ENCODE measurements around the gene POLH. TPM values are rescaled to one million over a fixed set of nuclear protein-coding genes. Genes with fewer than 3 reads are reported as not detected.

Gene POLH
- total and polyA plus RNA-seq, 2 of the 4 experiments (the other 2 are of a cell fraction): 13.3 to 26.0 TPM

GRCh38 chr6:43647613-43648012 is 71.6 kb downstream of the POLH start:
- no peak overlapping the region for H3K18ac ChIP-seq (ENCODE audit: low read depth, low read length)
- no peak overlapping the region for H3K14ac ChIP-seq (replicated peaks; ENCODE audit: low read depth, low read length)
- H2AK9ac ChIP-seq (replicated peaks; ENCODE audit: low read depth, low read length, poor library complexity): no peak overlapping the region
- no peaks in the 10 kb centered on the region; the same call in 1 of the 2 replicates for H3K27me3 ChIP-seq (ENCODE audit: control insufficient read depth, insufficient read depth, low read length)
- no peak overlapping the region for H2BK5ac ChIP-seq (ENCODE audit: low read depth, low read length, poor library complexity, severe bottlenecking)
- no peak overlapping the region for H3K4me2 ChIP-seq (ENCODE audit: low read depth, low read length)
- TF ChIP-seq FOS (IDR thresholded peaks at IDR 0.05; ENCODE audit: low read depth, low read length): no peak
- no peak for TF ChIP-seq RCOR1 (IDR thresholded peaks at IDR 0.05; ENCODE audit: insufficient replicate concordance, low read length)
- TF ChIP-seq CEBPB (IDR thresholded peaks at IDR 0.05; ENCODE audit: low read depth, low read length): no peak
- no peak for TF ChIP-seq ELK1 (IDR thresholded peaks at IDR 0.05; ENCODE audit: borderline replicate concordance, low read depth, low read length)
- no peak for TF ChIP-seq RFX5 (IDR thresholded peaks at IDR 0.05; ENCODE audit: low read depth, low read length)
- no peak for TF ChIP-seq USF2 (IDR thresholded peaks at IDR 0.05; ENCODE audit: low read depth, low read length)
- no peak for TF ChIP-seq RAD21 (IDR thresholded peaks at IDR 0.05; ENCODE audit: low read length)
- intact Hi-C loops (cut with micrococcal nuclease) (no loop called here), dilution Hi-C loops (cut with HindIII; ENCODE audit: low sequenced_read_pairs, unreplicated experiment) (no loop called here), in situ Hi-C loops (cut with MboI; ENCODE audit: low sequenced_read_pairs) (no loop called here)
- no peak overlapping the region for H3K27ac ChIP-seq (ENCODE audit: insufficient read depth, low read length)
- H2BK15ac ChIP-seq (ENCODE audit: low read depth, low read length): no peak overlapping the region
- H3K36me3 ChIP-seq (ENCODE audit: control insufficient read depth, insufficient read depth, low read length): peaks cover 2% of the 10 kb centered on the region
- no peak overlapping the region for H2AFZ ChIP-seq (replicated peaks; ENCODE audit: low read length, poor library complexity)
- H4K5ac ChIP-seq (ENCODE audit: low read depth, low read length): no peak overlapping the region
- H2AK5ac ChIP-seq (ENCODE audit: low read depth, low read length): no peak overlapping the region
- no peaks in the 10 kb centered on the region for H3K9me3 ChIP-seq (ENCODE audit: control insufficient read depth, insufficient read depth, low read length)
- WGBS, 2 experiments (ENCODE audit: extremely low coverage in 2 of 2, insufficient read length in 1 of 2): no CpG with 5 or more reads among the region's 3 CpGs
- H2BK20ac ChIP-seq (ENCODE audit: low read depth, low read length): no peak overlapping the region
- no peak overlapping the region for H3K9ac ChIP-seq (ENCODE audit: low read depth, low read length)
- H3K9me1 ChIP-seq (ENCODE audit: insufficient read depth, low read length): 0 out of 2 replicates have a peak, but pooled peaks cover 5% of the 10 kb centered on the region
- ChIA-PET CTCF (no interaction called here), POLR2A (ENCODE audit: unreplicated experiment) (no interaction called here)
- H3K4me1 ChIP-seq (ENCODE audit: control insufficient read depth, insufficient read depth, low read length): no peaks in the 10 kb centered on the region
- DNase-seq (no peak), ATAC-seq (ENCODE audit: low read depth) (no peak)
- H4K20me1 ChIP-seq (ENCODE audit: insufficient read depth, low read length): no peaks in the 10 kb centered on the region
- no peak overlapping the region for H3K56ac ChIP-seq (ENCODE audit: extremely low read depth, insufficient read depth, low read length)
- 0 out of 4 replicates have a peak, but pooled peaks cover 0 to 1% of the 10 kb centered on the region in 2 experiments for H3K79me1 ChIP-seq (ENCODE audit: low read depth in 1 of 2, low read length in 2 of 2)
- no peak overlapping the region for H3K4ac ChIP-seq (ENCODE audit: low read depth, low read length)
- no peak overlapping the region for H3K23ac ChIP-seq (ENCODE audit: low read depth, low read length)
- no peak overlapping the region for H4K91ac ChIP-seq (ENCODE audit: insufficient read depth, low read depth, low read length)
- BruUV-seq (replicated peaks): no TSS peak
- no peak overlapping the region for H3K4me3 ChIP-seq (ENCODE audit: insufficient read depth, low read depth, low read length)
- no peak overlapping the region for H4K8ac ChIP-seq (ENCODE audit: low read depth in 2 of 2, low read length in 2 of 2)
- H2BK120ac ChIP-seq (ENCODE audit: low read depth, low read length): no peak overlapping the region
